Kidney glomerular epithelial cell (primary cell): Measurements from ENCODE around the gene ACADSB.

Source experiments
- DNase-seq: peaks from one replicate; lab custom pipeline; 2025; lab: John Stamatoyannopoulos, UW

The ACADSB gene

DNA sequence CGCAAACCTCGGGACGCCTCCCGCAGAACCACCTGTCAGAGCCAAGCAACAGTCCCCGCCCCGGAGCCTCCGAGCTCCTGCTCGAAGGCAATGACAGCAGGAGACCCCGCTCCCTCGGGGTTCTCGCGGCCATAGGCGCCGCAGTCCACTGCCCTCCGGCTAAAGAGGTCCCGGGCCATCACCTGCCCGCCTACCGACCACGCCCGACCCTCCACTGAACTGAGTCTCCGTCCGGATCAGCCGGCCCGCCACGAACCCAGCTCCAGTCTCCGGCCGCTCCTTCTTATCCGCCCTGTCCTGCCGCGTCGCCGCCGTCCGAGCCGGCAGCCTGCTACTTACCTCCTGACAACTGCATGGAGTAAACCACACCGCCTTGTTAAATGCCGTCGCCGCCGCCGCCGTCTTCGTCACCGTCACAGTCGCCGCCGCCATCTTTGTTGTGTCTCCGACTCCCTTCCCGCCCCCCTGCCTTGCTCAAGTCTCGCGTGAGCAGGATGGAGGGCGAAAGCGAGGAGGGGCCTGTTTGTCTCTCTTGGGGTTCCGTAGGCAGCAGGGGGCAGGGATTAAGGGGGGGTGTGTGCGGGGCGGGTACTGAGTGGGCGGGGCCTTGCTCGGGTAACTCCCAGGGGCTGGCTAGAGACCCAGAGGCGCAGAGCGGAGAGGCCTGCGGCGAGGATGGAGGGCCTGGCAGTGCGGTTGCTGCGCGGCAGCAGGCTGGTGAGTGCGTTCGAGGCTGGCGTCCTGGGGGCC is at the start of gene ACADSB, which contains the start of gene IKZF5:
TSS of gene ACADSB (plus strand) at position 652 of the 750 bp plus-strand sequence. CDS start at position 676, 24 bp downstream.
TSS of gene IKZF5 (minus strand) at position 441 of the 750 bp plus-strand sequence. CDS start 10,170 bp downstream, outside the sequence.
- peak; percentile 94 for DNase-seq

DNA sequence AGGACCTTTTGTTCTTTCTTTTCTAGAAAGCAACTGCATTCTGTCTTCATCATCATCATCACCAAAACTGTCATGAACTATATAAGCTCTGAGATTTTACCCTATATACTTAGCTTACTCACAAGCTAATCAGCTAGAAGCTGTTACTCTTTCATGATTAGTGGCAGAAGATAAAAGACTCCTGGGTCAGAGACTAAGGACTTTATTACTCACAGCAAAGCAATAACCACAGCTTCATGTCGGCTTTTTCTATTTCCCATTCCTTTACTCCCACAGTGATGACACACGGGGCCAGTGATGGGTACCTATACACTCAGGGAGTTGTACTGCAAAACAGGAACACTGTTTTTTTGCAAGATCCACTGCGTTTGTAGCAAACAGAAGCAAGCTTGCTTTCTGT is 46.4 kb upstream of the ACADSB start:
- no peak for DNase-seq

DNA sequence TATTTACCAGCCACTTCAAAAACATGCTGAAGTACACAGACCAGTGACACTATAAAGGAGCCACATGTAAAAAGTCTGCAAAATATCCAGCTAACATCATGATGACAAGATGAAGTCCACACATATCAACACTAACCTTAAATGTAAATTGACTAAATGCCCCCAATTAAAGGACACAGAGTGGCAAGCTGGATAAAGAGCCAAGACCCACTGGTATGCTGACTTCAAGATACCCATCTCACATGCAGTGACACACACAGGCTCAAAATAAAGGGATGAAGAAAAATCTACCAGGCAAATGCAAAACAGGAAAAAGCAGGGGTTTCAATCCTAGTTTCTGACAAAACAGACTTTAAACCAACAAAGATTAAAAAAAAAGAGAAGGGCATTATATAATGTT is 41.9 kb upstream of the ACADSB start:
- DNase-seq, result no peak

DNA sequence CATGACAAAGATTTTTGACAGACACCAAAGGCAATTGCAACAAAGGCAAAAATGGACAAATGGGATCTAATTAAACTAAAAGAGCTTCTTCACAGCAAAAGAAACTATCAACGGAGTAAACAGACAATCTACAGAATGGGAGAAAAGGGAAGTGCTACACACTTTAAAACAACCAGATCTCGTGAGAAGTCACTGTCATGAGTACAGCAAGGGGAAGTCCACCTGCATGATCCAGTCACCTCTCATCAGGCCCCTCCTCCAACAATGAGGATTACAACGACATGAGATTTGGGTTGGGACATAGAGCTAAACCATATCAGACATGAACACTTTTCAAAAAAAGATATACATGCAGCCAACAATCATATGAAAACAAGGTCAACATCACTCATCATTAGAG is 40.1 kb upstream of the ACADSB start:
- no peak for DNase-seq

DNA sequence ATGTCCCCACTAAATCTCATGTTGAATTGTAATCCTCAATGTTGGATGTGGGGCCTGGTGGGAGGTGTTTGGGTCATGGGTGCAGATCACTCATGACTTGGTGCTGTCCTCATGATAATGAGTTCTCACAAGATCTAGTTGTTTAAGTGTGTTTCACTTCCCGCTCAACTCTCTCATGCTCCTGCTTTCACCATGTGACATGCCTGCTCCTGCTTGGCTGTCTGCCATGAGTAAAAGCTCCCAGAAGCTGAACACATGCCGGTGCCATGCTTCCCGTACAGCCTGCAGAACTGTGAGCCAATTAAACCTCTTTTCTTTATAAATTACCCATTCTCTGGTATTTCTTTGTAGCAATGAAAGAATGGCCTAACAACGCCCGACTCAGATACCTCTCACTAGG is 34.8 kb upstream of the ACADSB start:
- no peak for DNase-seq

DNA sequence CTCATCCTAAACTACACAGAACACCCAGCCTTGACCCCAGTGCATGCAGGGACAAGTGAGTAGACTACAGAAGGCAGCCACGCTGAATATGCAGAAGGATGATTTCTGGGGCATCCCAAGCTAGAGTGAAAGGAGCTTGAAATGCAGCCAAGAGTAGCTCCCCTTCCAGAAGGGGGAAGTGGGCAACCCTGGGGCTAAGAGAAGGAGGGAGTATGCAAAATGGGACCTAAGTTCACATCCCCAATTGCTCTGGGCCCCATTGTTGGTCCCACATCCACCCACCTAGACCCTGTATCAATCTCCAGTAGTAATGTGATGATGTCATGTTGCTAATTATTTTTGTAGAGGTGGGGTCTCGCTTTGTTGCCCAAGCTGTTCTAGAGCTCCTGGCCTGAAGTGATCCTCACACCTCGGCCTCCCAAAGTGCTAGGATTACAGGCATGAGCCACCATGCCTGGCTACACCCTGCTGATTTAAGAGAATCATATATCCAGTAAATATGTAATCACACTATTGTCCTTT is 34.2 kb upstream of the ACADSB start:
- no peak for DNase-seq

DNA sequence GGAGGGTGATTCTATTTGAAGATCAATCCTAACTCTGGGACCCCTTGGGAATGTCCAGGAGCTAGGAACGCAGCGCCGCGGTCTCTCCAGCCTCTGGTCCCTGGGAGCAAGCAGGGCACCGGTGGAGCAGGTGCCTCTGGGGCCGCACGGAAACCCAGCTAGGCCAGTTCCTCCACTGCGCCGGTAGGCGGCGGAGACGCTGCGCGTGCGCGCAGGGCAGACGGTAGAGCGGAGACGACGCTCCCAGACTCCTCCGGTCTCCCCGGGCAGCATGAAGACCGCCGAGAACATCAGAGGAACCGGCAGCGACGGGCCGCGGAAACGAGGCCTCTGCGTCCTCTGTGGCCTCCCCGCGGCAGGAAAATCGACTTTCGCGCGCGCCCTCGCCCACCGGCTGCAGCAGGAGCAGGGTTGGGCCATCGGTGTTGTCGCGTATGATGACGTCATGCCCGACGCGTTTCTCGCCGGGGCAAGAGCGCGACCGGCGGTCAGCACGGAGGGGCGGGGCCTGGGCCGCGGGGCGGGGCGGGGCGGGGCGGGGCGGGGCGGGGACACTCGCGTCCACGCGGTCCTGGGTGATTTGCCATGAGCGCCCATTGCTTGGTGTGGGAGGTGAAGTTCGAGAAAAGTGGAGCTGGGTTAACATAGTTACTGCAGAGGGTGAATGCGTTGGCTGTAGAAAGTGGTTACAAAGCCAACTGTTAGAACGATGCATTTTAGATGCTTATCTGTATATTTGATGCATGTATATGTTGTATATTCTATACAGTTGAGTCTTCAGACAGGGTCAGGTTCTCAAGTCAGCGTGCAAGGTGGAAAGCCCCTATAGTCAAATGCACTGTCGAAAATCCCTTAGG is 28.4 kb upstream of the ACADSB start, which contains the start of gene PSTK:
TSS of gene PSTK (plus strand) at position 193 of the 857 bp plus-strand sequence. CDS start at position 272, 79 bp downstream.
- peak; percentile 87 for DNase-seq

DNA sequence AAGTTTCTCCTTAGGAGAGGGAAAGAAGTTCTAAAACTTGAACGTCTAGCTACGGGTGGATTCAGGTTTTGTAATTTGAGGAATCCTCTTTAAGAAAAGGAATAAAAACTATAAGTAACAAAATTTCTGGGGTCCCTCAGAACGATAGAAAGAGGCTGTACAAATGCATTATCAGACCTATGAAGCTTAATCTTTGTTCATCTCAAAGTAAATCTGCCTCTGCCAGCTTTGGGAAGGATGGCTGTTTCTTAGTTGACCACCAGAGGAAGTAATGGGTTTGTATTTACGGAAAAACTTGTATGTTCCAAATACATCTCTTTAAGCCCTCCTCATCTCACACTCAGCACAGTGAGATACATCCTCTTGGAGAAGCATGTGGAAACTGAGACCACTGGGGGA is 27.7 kb upstream of the ACADSB start:
- DNase-seq, result peak; percentile 16

DNA sequence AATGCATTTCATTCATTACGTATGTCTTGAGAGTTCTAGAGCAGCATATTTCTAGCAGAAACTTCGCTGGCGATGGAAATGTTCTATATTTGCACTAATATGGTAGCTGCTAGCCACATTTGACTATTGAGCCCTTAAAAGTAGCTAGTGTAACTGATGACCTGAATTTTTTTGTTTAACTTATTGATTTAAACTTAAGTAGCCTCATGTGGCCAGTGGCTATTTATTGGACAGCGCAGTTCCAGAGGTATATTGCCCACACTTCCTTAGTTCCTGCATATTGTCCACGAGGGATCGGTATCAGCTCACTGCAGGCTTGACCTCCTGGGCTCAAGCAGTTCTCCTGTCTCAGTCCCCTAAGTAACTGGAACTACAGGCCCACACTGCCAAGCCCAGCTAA is 24.9 kb upstream of the ACADSB start:
- no peak for DNase-seq

DNA sequence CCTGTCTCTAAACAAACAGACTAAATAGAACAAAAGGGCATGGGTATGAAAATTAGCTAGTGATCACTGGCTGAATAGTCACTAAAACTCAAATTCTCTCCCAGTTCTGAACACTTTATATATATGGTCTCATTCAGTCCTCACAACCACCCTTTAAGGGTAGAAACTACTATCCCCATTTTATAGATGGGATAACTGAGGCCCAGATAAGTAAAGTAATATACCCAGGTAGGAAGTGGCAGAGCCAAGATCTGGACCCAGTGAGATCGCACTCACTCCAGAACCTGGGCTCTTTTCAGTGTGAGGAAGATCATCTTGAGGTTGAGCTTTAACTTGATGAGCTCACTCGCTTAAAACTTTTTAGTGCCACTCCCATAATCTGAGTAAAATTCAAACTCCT is 24.1 kb upstream of the ACADSB start:
- DNase-seq, result no peak

DNA sequence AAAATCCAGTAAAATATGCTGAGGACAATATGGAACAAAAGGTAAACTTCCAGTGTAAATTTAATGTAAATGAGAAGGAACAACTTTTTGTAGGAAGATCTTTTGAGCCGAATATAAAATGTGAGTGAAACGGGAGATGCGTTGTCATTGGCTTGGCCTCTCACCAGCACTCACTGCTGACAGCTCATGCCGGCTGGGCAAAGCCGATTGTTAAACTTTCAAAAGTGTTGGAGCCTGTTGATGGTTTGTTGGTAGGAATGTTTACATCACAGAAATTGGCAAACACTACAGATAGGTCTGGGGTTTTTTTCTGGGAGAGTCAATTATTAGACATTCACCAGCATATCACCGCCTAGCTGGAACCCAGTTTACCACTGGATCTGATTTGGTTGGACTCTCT is 22.5 kb upstream of the ACADSB start:
- DNase-seq, result no peak

DNA sequence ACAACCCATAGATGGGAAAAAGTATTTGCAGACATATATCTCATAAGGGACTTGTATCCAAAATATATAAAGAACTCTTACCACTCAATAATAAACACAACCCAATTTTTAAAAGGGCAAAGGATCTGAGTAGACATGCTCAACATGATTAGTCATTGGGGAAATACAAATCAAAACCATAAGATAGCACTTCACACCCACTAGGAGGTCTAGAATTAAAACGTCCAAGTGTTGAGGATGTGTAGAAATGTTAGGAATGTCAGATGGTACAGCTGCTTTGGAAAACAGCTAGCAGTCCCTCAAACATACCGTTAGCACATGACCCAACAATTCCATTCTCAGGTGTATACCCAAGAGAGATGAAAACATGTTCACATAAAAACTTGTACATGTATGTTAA is 20.3 kb upstream of the ACADSB start:
- no peak for DNase-seq

DNA sequence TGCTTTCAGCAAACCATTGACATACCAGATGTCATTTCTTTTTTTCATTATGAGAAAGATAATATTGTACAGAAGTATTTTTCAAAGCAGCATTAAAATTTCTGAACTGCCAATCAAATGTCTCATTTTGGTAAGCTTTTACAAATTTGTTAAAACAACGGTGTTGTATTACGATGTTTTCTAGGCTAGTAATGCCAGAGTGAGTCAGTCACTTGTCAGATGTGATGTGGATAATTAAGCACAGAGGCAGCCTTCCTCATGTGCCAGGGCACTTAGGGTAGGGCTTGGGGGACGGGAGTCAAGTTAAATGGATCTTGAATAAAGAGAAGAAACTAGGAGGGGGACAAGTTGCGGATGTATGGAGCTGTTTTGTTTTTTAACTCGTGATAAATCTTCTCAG is 18.5 kb upstream of the ACADSB start:
- DNase-seq, result no peak

DNA sequence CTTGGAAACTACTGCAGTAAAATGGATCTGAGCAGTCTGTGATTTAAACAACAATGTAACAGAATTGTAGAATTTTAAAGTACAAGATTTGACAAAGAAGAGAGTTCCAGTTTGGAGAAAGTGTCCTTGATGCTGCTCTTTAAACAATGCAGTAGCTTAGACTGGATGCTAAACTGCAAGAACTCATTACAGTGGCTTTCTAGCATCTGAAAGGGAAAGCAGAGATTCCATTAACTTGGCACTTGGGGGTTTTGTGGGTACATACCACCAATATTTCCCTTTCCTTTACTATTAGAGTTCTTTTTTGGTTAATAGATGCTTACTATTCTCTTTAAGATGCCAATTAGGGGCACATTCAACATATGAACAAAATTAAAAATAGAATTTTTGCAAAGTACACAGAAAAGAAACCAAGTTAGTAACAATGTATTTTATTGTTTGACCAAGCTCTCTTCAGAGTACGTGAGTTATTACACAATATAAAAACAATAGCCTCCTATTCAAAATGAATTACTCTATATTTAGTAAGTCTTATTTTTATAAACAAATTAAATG is 16.7 kb upstream of the ACADSB start:
- DNase-seq, result no peak

DNA sequence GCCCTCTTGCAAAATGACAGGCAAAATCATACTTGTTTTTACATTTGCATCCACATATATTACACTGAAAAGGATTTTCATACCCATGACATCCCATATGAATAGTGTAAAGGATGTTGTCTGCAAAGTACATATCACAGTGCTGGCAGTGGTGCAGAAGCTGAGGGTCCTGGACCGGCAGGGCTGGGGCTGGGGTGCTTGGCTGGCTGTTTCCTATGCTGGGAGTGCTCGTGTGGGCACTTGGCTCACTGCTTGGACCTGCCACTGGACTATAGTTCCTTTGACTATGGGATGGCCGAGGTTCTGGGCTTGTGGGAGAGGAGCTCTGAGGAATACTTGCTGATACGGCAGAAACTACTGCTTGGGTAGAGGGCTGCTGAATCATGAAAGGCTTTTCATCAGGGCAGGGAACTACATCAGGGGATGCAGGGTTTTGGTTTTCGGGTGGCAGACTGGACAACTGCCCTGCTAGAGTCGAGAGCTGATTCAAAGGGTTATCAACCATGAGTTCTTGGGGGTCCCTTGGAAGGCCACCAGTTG is 14.9 kb upstream of the ACADSB start:
- DNase-seq, result no peak

DNA sequence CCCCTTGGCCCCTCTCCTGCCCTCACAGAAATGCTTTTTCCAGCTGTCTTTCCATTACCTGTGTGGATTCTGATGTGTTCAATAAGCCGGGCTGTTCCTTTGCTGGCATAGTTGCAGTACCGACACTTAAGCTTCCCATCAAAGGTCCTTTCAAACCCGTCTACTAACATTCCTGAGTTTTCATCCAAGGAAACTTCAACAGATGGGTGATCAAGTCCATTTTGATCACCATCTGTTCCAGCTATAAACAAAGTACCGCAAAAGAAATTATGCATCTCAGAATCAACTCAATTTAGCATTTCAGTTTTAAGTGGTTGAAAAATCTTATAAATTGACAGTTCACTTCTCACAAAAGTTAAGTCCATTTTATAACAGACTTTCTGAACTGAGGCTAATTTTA is 12.9 kb upstream of the ACADSB start:
- no peak for DNase-seq

DNA sequence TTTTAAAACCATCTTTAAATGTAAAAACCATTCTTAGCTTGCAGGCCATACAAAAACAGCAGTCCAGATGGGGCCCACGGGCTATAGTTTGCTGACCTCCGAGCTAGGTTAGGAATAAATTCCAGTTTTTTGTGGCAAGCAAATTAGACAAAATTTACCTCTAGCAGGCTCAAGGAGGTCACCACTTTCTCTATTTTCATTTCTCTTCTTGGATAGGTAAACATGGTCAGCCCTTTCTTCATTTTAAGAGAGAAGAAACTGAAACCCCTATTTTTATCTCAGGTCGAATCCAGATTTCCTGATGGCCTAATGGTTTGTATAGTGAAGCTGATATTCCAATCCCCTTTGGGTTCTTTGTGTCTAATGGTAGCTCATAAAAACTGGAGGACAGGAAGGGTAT is 10.9 kb upstream of the ACADSB start:
- DNase-seq, result no peak

DNA sequence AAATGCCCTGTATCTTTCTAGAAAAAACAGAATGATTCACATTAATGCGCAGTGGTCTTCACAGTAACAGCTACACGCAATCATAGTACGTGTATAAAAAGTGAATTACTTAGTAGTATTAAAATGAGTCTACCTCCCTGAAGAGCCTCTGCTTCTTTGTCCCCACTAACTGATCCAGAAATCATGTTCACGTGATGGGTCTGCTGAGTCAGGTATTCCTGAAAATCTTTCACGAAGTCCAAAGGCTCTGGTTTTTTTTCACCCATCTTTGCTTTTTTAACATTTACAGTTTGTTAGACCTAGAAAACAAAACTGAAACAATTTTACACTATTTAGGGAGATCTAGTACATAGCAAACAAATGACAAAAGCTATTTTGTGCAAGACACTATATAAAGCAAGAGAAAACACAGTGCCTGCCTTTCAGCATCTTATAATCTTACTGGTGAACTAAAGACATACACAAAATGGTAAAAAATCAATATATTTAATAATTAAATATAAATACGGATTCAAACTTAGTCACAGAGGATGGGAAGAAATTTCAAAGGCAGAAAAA is 10.4 kb upstream of the ACADSB start:
- no peak for DNase-seq

DNA sequence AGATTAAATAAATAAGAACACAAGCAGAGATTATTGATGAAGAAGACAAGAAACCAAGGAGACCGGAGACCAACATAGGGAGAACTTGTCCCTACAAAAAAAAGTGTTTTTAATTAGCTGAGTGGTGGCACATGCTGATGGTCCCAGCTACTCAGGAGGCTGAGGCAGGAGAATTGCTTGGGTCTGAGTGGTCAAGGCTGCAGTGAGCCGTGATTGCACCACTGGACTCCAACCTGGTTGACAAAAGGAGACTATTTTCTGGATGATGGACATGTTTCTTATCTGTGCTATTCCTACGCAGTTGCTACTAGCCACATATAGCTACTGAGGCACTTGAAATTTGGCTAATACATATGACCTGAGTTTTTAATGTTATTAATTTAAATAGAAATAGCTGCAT is 9.9 kb upstream of the ACADSB start:
- DNase-seq, result no peak

DNA sequence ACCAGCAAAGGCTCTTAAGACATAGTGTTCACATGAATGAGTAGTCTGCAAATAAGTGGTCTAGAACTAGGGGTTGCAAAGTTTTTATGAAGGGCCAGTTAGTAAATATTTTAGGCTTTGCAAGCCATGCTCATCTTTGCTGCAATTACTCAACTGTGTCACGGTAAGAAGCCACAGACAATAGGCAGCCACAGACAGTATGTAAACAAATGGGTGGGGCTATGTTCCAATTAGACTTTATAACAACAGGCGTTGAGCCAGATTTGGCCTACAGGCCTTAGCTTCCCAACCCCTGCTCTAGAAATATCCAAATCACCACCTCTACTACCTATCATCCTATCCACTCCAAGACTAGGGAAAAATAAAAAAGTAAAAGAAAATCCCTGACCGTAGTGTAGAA is 9.5 kb upstream of the ACADSB start:
- no peak for DNase-seq

DNA sequence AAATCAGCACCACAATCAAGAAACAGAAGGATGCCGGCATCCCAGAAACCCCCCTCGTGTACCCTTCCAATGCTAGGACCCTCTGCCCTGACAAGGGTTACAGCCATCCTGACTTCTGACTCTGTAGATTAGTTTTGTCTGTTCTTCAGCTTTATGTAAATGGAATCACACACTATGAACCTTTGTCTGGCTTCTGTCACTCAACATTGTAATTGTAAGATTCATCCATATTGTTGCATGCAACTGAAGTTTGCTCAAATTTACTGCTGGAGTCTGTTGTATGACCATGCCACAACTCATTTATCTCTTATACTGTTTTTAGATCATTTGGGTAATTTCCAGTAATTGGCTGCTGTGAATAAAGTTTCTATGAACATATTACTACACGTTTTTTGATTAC is 8.7 kb upstream of the ACADSB start:
- DNase-seq, result no peak

DNA sequence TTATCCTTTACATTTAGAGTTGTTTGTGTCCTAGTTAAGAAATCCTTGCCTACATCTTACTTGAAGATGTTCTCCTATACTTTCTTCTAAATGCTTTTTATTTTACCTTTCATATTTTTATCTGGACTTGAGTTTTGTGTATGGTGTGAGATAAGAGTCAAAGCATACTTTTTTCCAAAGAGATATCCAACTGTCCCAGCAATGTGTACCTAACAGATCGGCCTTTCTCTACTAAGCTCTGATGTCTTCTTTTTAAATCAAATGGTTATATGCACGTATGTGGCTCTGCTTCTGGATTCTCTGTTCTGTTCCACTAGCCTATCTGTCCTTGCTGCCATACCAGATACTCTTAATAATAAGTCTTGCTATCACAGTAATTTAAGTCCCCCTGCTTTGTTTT is 7.4 kb upstream of the ACADSB start:
- no peak for DNase-seq
